ENCODE data around the gene NBDY.

DNA sequence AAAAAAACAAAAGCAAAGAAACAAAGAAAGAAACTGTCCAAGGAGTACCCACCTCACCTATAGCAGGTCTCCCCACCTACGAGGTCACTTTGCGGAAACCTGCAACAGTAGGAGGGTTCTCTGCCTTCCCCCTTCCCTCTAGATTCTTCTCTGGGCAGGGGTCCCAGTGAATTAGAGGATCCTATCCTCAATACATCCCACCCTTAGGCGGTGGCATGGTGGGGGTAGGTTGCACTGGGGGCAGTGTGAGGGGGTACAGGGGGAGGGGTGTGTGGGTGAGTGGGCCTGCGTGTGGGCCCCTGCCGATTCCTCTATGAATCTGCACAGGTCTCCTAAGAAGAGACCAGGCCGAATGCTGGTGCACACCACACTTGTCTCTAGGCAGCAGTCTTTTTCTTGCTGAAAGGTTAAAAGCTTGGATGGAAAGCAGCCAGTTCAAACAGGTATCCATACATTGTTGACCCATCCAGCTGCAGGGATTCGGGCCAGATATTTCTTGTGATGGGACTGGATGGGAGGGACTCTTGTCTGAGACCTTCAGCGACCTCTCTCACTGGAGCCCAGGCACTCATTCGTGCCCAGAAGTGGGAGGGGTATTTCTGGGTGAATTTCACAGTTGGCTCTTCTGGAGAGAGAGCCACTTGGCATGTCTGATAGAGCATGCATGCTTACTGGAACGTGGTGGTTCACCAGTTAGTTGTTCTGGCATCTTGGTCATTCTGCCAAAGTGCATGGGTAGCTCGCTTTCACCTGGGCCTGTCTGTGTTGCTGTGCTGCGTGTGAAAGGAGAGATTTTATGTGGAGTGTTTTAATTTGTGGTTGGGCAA is 65.6 kb downstream of the NBDY start:
- no peak for TF ChIP-seq EZH2 (IDR thresholded peaks at IDR 0.05; ENCODE audit: borderline replicate concordance, low read length)
- TF ChIP-seq, protein P1, sequence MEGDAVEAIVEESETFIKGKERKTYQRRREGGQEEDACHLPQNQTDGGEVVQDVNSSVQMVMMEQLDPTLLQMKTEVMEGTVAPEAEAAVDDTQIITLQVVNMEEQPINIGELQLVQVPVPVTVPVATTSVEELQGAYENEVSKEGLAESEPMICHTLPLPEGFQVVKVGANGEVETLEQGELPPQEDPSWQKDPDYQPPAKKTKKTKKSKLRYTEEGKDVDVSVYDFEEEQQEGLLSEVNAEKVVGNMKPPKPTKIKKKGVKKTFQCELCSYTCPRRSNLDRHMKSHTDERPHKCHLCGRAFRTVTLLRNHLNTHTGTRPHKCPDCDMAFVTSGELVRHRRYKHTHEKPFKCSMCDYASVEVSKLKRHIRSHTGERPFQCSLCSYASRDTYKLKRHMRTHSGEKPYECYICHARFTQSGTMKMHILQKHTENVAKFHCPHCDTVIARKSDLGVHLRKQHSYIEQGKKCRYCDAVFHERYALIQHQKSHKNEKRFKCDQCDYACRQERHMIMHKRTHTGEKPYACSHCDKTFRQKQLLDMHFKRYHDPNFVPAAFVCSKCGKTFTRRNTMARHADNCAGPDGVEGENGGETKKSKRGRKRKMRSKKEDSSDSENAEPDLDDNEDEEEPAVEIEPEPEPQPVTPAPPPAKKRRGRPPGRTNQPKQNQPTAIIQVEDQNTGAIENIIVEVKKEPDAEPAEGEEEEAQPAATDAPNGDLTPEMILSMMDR (conservative IDR thresholded peaks at IDR 0.05 in 1 of 2, IDR thresholded peaks at IDR 0.05 in 1 of 2; ENCODE audit: extremely low read depth in 1 of 2, insufficient read depth in 1 of 2, low read depth in 1 of 2, low read length in 2 of 2), result no peak
